Stimulated activated CD4-positive, alpha-beta T cell treated with anti-CD3 and anti-CD28 coated beads, TNF-alpha, amount 100 ng/mL, for 48 hours (primary cell): Measurements from ENCODE around the gene OLIG3.

ENCODE experiments used
- DNase-seq, 3 donors: peaks; one replicate each; pipeline ENCODE4 v3.0.0-alpha.2; 2020; ENCODE audit warnings: low read depth in 3 of 3

Gene OLIG3

DNA sequence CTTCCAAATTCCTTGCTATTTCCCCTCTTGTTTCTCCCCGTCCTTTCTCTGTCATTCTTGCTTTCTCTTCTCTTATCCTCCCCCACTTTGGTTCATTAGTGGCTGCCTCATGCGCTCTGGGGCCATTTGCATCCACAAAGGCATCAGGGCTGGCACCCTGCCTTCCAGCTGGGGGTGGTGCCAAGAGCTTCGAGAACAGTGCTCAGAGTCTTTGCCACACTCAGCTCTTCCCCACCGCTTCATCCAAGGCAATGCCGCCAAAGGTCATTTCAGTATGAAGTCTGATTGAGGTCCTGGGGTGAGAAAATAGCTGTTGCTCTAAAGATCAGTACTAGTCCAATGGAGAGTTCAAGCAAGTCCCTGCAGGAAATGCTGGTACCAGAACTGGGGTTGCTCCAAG lies 22.7 kb downstream of the OLIG3 start:
- no peak for DNase-seq

- no peak for DNase-seq
Measured at GRCh38 chr6:137467211-137467610, 27.0 kb downstream of the OLIG3 start.

GRCh38 chr6:137465378-137466009 lies 28.7 kb downstream of the OLIG3 start:
- DNase-seq: no peak

- no peak for DNase-seq
Measured at GRCh38 chr6:137452333-137452894, 41.8 kb downstream of the OLIG3 start.

GRCh38 chr6:137443901-137444300 lies 50.3 kb downstream of the OLIG3 start:
- DNase-seq: no peak
